ENCODE measurements around the gene SMIM10L1. TPM values are rescaled to one million over a fixed set of nuclear protein-coding genes. Genes with fewer than 3 reads are reported as not detected.

Gene SMIM10L1
- total RNA-seq, 2 experiments from 2014 or later = 8.3 TPM

DNA sequence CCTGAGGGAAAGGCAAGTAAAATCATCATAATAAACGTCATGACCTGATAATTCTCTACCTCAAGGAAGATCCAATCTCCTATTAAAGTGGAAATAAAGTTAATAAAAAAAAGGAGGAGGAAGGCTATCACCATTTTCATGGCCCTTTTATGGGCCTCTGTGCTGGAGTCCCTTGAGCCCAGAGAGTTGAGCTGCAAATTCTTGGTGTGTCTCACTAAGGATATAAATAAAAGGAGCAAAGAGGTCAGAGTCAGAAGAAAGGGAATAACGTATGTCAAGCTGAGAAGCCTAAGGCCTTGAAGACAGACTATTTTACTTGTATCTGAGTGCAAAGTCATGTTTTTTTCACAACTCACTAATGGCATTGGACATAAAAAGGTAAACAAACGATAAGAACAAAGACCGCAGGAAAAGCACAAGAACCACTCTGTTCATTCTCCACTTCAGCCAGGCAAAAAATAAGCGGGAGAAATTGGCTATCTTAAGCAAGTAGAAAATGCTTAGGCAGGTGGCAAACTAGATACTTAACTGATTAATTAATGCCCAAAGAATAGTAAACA, 12.0 kb upstream of the SMIM10L1 start:
- Mint-ChIP-seq H3K36me3 (ENCODE audit: low read depth) (peaks cover 52% of the 10 kb centered on the region), H3K9me3 (peaks cover 2% of the 10 kb centered on the region), H3K27ac (no peak overlapping the region), H3K27me3 (no peaks in the 10 kb centered on the region), H3K4me1 (peaks cover 5% of the 10 kb centered on the region), H3K4me3 (no peak overlapping the region)
- CTCF ChIA-PET = no interaction called here
- POLR2A ChIA-PET = interaction anchor here (2.7 kb wide), 1 partner anchor 12 kb away, joined by 15 read pairs; the partner anchor contains the start of gene SMIM10L1
- DNase-seq = no peak

GRCh38 chr12:11162502-11162901, 8.5 kb upstream of the SMIM10L1 start:
- Mint-ChIP-seq H3K27me3 (no peaks in the 10 kb centered on the region), H3K9me3 (no peaks in the 10 kb centered on the region), H3K4me3 (no peak overlapping the region), H3K27ac (no peak overlapping the region), H3K4me1 (peaks cover 5% of the 10 kb centered on the region), H3K36me3 (ENCODE audit: low read depth) (peaks cover 50% of the 10 kb centered on the region)
- CTCF ChIA-PET = no interaction called here
- no peak for DNase-seq
- POLR2A ChIA-PET = interaction anchor here (2.3 kb wide), 1 partner anchor 9 kb away, joined by 19 read pairs; the partner anchor contains the start of gene SMIM10L1

DNA sequence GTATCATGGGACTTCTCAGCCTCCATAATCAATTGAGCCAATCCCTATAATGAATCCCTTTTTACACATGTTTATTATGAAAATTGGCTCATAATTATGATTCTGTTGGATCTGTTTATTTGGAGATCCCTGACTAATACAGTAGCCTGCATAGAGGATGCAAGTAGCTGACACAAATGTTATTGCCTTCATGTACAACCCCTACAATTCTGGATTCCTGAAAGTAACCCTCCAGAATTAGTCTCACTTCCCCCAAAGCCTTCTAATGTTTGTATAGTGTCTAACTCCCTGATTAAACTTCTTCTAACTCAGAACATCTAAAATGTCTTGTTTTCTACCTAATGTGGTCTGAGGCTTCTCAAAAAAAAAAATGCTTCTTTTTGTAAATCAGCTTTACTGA, 6.6 kb upstream of the SMIM10L1 start:
- Mint-ChIP-seq H3K9me3 (no peaks in the 10 kb centered on the region), H3K4me1 (peaks cover 18% of the 10 kb centered on the region)
- CTCF ChIA-PET = no interaction called here

GRCh38 chr12:11166300-11166699, 4.7 kb upstream of the SMIM10L1 start:
- DNase-seq = no peak
- CTCF ChIA-PET = no interaction called here
- H3K4me3 Mint-ChIP-seq = no peak overlapping the region
- H3K27ac Mint-ChIP-seq = no peak overlapping the region
- no peaks in the 10 kb centered on the region for H3K27me3 Mint-ChIP-seq
- no peaks in the 10 kb centered on the region for H3K9me3 Mint-ChIP-seq
- peaks cover 52% of the 10 kb centered on the region for H3K36me3 Mint-ChIP-seq (ENCODE audit: low read depth)
- POLR2A ChIA-PET = no interaction called here
- peaks cover 32% of the 10 kb centered on the region for H3K4me1 Mint-ChIP-seq

More for the DNA sequence above, 6.6 kb upstream of the SMIM10L1 start:
- POLR2A ChIA-PET = interaction anchor here (2.3 kb wide), 1 partner anchor 7 kb away, joined by 19 read pairs; the partner anchor contains the start of gene SMIM10L1
- Mint-ChIP-seq H3K36me3 (ENCODE audit: low read depth) (peaks cover 56% of the 10 kb centered on the region), H3K4me3 (no peak overlapping the region), H3K27me3 (no peaks in the 10 kb centered on the region), H3K27ac (no peak overlapping the region)
- DNase-seq = no peak

- H3K9me3 Mint-ChIP-seq = no peaks in the 10 kb centered on the region
- ChIA-PET CTCF (interaction anchor here (0.9 to 2.0 kb wide), 5 partner anchors 10 to 420 kb away, joined by 3 to 8 read pairs (median 3); no protein-coding TSS in a partner anchor), POLR2A (interaction anchor here (0.5 to 2.5 kb wide), 23 partner anchors 8 to 1191 kb away, joined by 3 to 19 read pairs (median 5); partner anchors contain the start of genes ETV6, GABARAPL1, MAGOHB and PRR4)
- no peak for DNase-seq
- peaks cover 58% of the 10 kb centered on the region for H3K36me3 Mint-ChIP-seq (ENCODE audit: low read depth)
- H3K27ac Mint-ChIP-seq = peak overlapping the region; percentile 96
- peak overlapping the region; percentile 91 for H3K4me3 Mint-ChIP-seq
- no peaks in the 10 kb centered on the region for H3K27me3 Mint-ChIP-seq
- peaks cover 49% of the 10 kb centered on the region for H3K4me1 Mint-ChIP-seq
Measured at GRCh38 chr12:11170810-11171144, 217 bp upstream of the SMIM10L1 start.

DNA sequence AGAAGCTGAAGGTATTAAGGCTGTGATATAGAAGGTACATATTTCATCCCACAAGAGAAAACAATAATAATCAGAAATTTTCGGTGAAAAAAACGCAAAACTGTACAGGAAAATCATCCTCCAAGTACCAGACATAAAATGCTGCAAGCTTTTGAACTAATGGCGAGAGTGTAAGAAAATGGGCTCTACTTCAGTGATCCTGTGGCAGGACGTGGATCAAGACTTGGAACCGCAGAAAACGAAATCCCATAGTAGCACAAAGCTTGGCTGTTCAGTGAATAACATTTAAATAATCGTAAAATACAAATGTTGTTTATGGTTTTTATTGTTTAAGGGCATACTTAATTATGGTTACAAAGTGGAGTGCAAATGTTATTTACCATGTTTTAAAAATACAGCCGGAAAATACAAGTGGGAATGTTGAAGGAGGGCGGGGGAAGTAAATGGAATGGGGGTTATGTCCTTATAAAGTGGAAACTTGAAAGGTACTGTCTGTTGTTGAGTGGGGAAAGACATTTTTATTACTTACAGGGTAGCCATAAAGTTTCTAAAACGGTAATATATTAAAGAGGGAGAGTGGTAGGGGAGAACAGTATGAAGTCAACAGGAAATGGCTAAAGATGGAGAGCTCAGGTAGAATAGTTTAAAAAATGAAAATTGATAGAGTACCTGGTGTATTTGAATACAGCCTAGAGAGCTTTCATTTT, 1.1 kb downstream of the SMIM10L1 start:
- Mint-ChIP-seq H3K27me3 (no peaks in the 10 kb centered on the region), H3K4me1 (peaks cover 49% of the 10 kb centered on the region), H3K9me3 (no peaks in the 10 kb centered on the region), H3K4me3 (peak overlapping the region; percentile 91), H3K27ac (peak overlapping the region; percentile 96), H3K36me3 (ENCODE audit: low read depth) (peaks cover 53% of the 10 kb centered on the region)
- ChIA-PET POLR2A (interaction anchor here (0.8 to 2.5 kb wide), 22 partner anchors 9 to 959 kb away, joined by 3 to 19 read pairs (median 5); partner anchors contain the start of genes ETV6, GABARAPL1, MAGOHB and PRR4), CTCF (interaction anchor here (1.4 to 2.0 kb wide), 4 partner anchors 14 to 422 kb away, joined by 3 to 8 read pairs (median 5); no protein-coding TSS in a partner anchor)
- no peak for DNase-seq

GRCh38 chr12:11174022-11174421, 3.0 kb downstream of the SMIM10L1 start:
- Mint-ChIP-seq H3K4me1 (peaks cover 40% of the 10 kb centered on the region), H3K4me3 (no peak overlapping the region), H3K27ac (no peak overlapping the region), H3K36me3 (ENCODE audit: low read depth) (peaks cover 45% of the 10 kb centered on the region), H3K9me3 (no peaks in the 10 kb centered on the region), H3K27me3 (no peaks in the 10 kb centered on the region)
- no peak for DNase-seq
- CTCF ChIA-PET = no interaction called here
- POLR2A ChIA-PET = interaction anchor here (0.6 kb wide), 1 partner anchor 484 kb away, joined by 4 read pairs; no protein-coding TSS in a partner anchor

- Mint-ChIP-seq H3K4me1 (peaks cover 5% of the 10 kb centered on the region), H3K9me3 (no peaks in the 10 kb centered on the region), H3K27ac (no peak overlapping the region), H3K27me3 (no peaks in the 10 kb centered on the region), H3K36me3 (ENCODE audit: low read depth) (peaks cover 21% of the 10 kb centered on the region), H3K4me3 (no peak overlapping the region)
- no peak for DNase-seq
- CTCF ChIA-PET = no interaction called here
- POLR2A ChIA-PET = no interaction called here
Measured at GRCh38 chr12:11178250-11178649, 7.3 kb downstream of the SMIM10L1 start.

DNA sequence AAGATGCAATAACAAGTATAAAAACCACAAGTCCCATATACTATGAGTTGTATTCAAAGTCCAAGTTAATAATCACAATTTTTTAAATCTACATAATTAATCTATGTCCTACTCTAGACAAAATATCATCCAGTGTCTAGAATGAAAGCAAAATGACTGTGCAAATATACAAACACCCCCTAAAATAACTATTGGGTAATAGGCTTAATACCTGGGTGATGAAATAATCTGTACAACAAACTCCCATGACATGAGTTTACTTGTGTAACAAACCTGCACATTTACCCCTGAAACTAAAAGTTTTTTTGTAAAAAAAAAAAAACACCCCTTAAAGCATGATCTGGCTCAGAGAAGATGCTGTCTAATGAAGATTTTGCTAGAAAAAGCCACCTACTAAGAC, 11.5 kb downstream of the SMIM10L1 start:
- no peak for DNase-seq
- peaks cover 3% of the 10 kb centered on the region for H3K36me3 Mint-ChIP-seq (ENCODE audit: low read depth)
- no peak overlapping the region for H3K4me3 Mint-ChIP-seq
- ChIA-PET CTCF (no interaction called here), POLR2A (interaction anchor here (2.4 kb wide), 1 partner anchor 11 kb away, joined by 10 read pairs; the partner anchor contains the start of gene SMIM10L1)
- no peaks in the 10 kb centered on the region for H3K27me3 Mint-ChIP-seq
- H3K9me3 Mint-ChIP-seq = no peaks in the 10 kb centered on the region
- peaks cover 2% of the 10 kb centered on the region for H3K4me1 Mint-ChIP-seq
- no peak overlapping the region for H3K27ac Mint-ChIP-seq

DNA sequence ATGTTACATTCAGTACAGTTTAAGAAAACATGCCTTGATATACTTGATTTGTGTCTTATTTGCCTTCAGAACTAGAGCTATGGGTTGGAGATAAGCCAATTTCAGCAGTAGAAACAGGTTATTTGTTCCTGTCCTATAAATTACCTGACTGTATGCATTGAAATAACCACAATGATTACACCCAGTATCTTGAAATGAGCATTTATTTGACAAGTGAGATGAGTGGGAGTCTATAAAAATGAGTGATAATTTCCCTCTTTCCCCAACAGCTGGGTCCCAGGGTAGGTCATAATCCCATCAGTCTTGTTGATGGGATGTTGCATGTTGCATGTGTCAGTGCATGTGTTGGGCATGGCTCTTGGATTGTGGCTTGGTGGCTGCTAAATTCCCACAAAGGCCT, 12.0 kb downstream of the SMIM10L1 start:
- H3K4me3 Mint-ChIP-seq = no peak overlapping the region
- H3K9me3 Mint-ChIP-seq = no peaks in the 10 kb centered on the region
- ChIA-PET POLR2A (interaction anchor here (1.3 kb wide), 1 partner anchor 11 kb away, joined by 3 read pairs; no protein-coding TSS in a partner anchor), CTCF (no interaction called here)
- no peaks in the 10 kb centered on the region for H3K27me3 Mint-ChIP-seq
- H3K36me3 Mint-ChIP-seq (ENCODE audit: low read depth) = no peaks in the 10 kb centered on the region
- H3K27ac Mint-ChIP-seq = no peak overlapping the region
- peaks cover 2% of the 10 kb centered on the region for H3K4me1 Mint-ChIP-seq
- DNase-seq = no peak

DNA sequence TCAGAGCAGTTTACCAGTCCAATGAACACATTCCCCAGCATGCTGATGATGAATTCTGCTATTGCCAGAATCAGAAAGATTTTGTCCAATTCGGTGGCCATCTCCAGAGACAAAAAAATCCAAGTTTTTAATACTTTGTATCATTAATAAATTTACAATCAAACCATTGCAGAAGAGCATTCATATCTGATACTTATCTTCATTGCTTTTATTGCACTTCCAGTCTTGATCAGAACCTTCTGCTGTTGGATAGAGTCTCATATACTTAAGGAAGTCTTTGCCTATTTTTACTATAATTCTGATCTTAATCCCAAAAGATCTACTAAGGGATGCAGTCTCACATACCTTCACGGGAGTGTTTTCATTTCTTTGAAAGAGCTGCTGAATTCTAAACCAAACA, 15.8 kb downstream of the SMIM10L1 start, which contains the start of gene TAS2R42:
TAS2R42 (minus strand) TSS at position 101 of the 400 bp plus-strand sequence; CDS start at position 101, 0 bp downstream.
- CTCF ChIA-PET = interaction anchor here (1.6 kb wide), 1 partner anchor 13 kb away, joined by 3 read pairs; no protein-coding TSS in a partner anchor
- Mint-ChIP-seq H3K4me3 (no peak within 1 kb of the TSS), H3K27ac (no peak within 1 kb of the TSS), H3K9me3 (no peaks in the 10 kb centered on the region), H3K27me3 (peaks cover 6% of the 10 kb centered on the region), H3K36me3 (ENCODE audit: low read depth) (no peaks in the 10 kb centered on the region), H3K4me1 (peaks cover 2% of the 10 kb centered on the region)
- no peak for DNase-seq
- POLR2A ChIA-PET = no interaction called here

- no peaks in the 10 kb centered on the region for H3K27me3 Mint-ChIP-seq
- no peak for DNase-seq
- H3K4me3 Mint-ChIP-seq = no peak overlapping the region
- no peaks in the 10 kb centered on the region for H3K9me3 Mint-ChIP-seq
- ChIA-PET CTCF (no interaction called here), POLR2A (no interaction called here)
- H3K4me1 Mint-ChIP-seq = no peaks in the 10 kb centered on the region
- H3K27ac Mint-ChIP-seq = no peak overlapping the region
- H3K36me3 Mint-ChIP-seq (ENCODE audit: low read depth) = no peaks in the 10 kb centered on the region
Measured at GRCh38 chr12:11202811-11203210, 31.8 kb downstream of the SMIM10L1 start.

- POLR2A ChIA-PET = no interaction called here
- no peaks in the 10 kb centered on the region for H3K27me3 Mint-ChIP-seq
- no peaks in the 10 kb centered on the region for H3K4me1 Mint-ChIP-seq
- H3K9me3 Mint-ChIP-seq = no peaks in the 10 kb centered on the region
- no peaks in the 10 kb centered on the region for H3K36me3 Mint-ChIP-seq (ENCODE audit: low read depth)
- CTCF ChIA-PET = no interaction called here
- H3K4me3 Mint-ChIP-seq = no peak overlapping the region
- no peak for DNase-seq
- no peak overlapping the region for H3K27ac Mint-ChIP-seq
Measured at GRCh38 chr12:11204173-11204572, 33.2 kb downstream of the SMIM10L1 start.
